NT2/D1 (cell line): ENCODE measurements around the gene GALNT5.

ENCODE experiments used
- YY1 ChIP-seq: IDR thresholded peaks from 2 replicates; pipeline ENCODE4 v1.6.1; 2011; ENCODE audit not compliant: insufficient read length, insufficient read depth
- ZNF274 ChIP-seq: IDR thresholded peaks from 2 replicates; pipeline ENCODE4 v1.6.1; 2011; ENCODE audit warnings: mild to moderate bottlenecking, low read depth, low read length

DNA sequence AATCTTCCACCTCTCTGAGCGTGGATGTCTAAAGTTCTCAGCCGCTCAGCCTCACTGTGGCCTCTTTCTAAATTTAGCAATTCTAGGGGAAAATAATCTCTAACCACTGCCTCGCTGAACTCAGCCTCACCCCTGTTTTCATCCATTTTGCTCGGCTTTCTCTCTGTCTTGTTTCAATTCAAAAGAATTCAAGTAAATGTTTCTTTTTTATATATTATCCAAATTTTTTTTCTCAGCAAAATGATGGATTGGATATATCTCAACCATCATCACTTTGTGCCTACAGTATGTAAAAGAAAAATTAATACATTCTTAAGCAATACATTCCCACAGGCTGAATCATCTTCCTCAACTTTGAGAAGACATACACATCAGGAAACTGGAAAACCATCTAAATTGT is 24.0 kb upstream of the GALNT5 start:
- TF ChIP-seq ZNF274: no peak
- TF ChIP-seq YY1: no peak
